Right ventricle myocardium inferior (tissue), 1 donor: ENCODE measurements around the gene CDH15. TPM values are rescaled to one million over a fixed set of nuclear protein-coding genes. Genes with fewer than 3 reads are reported as not detected.
A peak's percentile ranks its signal among the peaks of the same experiment; 100 is the strongest.

ENCODE experiments used
- ATAC-seq: fragments of 200-7000 bp; cut with Tn5 transposase; one replicate; pipeline ENCODE4 v1.9.1; 2020; ENCODE audit warnings: mild to moderate bottlenecking, moderate library complexity
- DNase-seq: peaks from one replicate; pipeline ENCODE4 v3.0.0; 2021; ENCODE audit errors: missing footprints
- intact Hi-C: fragments of 100-400 bp; cut with DNase I; formaldehyde crosslinking; loops from one replicate; pipeline ENCODE4 v1.11.0; 2022
- total RNA-seq: library from RNA; stranded (reverse); fragmentation: NEBNext Ultra II Directional; extraction: Animal tissue kit (Norgen Biotek cat#: 25700); gene quantifications from one replicate; pipeline ENCODE4 v1.2.1, GENCODE V29; 2021
- donor health status: DM: no; HTN: yes; CAD: no; lungs with severe emphysema.

Gene CDH15
- total RNA-seq, 1 donor from 2014 or later, result not detected

- no peak for DNase-seq
- peak; percentile 84 for ATAC-seq
- intact Hi-C loops, result no loop called here
These were observed 30.2 kb downstream of the CDH15 start for GRCh38 chr16:89201439-89202377.

GRCh38 chr16:89202422-89203215 is 31.1 kb downstream of the CDH15 start:
- DNase-seq, result no peak
- intact Hi-C loops, result no loop called here
- no peak for ATAC-seq

GRCh38 chr16:89207993-89208392 is 36.4 kb downstream of the CDH15 start:
- ATAC-seq (no peak), DNase-seq (no peak)
- intact Hi-C loops, result no loop called here

DNA sequence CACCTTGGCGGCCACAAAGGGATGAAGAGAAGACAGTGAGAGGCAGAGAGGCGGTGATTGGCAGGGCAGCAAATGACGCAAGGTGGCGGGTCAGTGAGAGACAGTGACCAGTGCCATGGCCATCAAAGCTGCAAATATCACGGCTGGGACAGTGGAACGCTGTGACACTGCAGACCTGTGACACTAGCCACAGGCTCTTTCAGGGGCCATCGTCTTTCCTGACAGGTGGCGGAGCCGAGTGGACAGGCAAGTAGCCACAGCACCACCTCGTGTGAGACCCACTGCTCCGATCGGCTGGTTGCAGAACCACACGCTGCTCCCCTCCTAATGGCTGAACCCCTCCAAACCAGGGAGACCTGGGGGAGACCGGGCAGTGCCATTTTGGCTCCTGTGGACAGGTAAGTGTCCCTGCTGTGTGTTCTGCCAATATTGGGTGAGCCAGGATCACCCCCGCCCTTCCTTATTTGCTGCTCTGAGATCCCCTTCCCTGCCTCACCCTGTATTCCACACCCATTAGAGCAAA is 38.0 kb downstream of the CDH15 start:
- DNase-seq, result peak; percentile 41
- no peak for ATAC-seq
- intact Hi-C loops, result no loop called here

DNA sequence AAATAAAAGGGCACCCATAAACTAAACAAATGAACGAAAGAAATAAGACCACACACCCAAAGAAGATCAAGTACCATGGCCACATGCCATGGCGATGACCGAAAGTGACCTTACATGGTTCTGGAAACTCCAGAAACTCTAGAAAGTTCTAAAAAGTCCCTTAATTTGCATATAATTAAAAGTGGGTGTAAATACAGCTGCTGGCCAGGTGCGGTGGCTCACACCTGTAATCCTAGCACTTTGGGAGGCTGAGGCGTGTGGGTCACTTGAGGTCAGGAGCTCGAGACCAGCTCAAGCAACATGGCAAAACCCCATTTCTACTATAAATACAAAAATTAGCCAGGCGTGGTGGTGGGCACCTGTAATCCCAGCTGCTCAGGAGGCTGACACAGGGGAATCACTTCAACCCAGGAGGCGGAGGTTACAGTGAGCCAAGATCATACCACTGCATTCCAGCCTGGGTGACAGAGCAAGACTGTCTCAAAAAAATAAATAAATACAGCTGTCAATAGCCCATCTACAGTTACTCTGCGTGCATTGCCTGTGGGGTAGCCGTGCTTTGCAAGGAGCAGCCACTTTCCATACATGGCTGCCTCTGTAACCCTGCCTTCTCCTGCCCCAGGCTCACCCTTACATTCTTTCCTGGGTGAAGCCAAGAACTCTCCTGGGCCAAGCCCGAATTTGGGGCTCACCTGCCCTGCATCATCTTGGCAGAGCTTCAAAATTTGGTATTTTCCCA is 38.8 kb downstream of the CDH15 start:
- DNase-seq (no peak), ATAC-seq (no peak)
- intact Hi-C loops, result no loop called here

DNA sequence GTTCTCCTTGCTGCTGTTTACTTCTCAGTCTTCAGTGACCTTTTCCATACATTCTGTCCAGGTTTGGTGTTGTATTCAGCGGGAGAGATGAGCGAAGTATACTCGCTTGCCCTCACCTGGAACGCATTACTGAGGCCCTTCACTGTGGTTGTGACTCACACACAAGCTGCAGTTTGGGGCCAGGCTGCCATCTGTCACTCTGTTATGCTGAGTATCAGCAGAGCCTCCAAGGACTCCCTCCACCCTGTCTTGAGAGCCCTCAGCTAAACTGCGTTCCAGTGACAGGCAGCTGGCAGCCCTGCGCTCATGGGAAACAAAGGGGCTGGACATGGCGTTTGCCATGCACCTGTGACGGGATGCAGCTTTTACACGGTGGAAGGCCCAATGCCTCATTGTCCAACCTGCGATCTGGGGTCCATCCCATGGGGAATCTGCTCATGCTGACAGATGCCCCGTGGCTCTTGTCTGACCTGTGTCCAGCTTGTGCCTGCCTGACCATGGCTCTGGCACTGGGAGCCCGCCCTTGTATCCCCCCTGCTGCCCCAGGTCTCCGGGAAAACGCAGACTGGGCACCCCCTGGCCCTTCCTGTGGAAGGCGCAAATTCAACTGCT is 39.5 kb downstream of the CDH15 start:
- DNase-seq, result peak; percentile 47
- intact Hi-C loops, result no loop called here
- ATAC-seq, result no peak

- intact Hi-C loops, result loop anchor here (2.0 to 5.0 kb wide), 4 partner anchors 274 to 474 kb away; partner anchors contain the start of genes APRT, GALNS and TRAPPC2L
- ATAC-seq (peak; percentile 88), DNase-seq (peak; percentile 87)
These were observed 45.0 kb downstream of the CDH15 start for GRCh38 chr16:89216315-89217137.

- no peak for DNase-seq
- intact Hi-C loops, result loop anchor here (2.0 to 5.0 kb wide), 4 partner anchors 274 to 474 kb away; partner anchors contain the start of genes APRT, GALNS and TRAPPC2L
- no peak for ATAC-seq
These were observed 45.5 kb downstream of the CDH15 start for GRCh38 chr16:89217138-89217387.

- peak; percentile 94 for DNase-seq
- ATAC-seq, result peak; percentile 96
- intact Hi-C loops, result loop anchor here (2.0 to 5.0 kb wide), 4 partner anchors 275 to 475 kb away; partner anchors contain the start of genes APRT, GALNS and TRAPPC2L
These were observed 46.0 kb downstream of the CDH15 start, which contains the start of gene ZNF778 for GRCh38 chr16:89217388-89218191. ZNF778 (plus strand) TSS chr16:89217703; CDS start chr16:89221128, 3,425 bp downstream.

DNA sequence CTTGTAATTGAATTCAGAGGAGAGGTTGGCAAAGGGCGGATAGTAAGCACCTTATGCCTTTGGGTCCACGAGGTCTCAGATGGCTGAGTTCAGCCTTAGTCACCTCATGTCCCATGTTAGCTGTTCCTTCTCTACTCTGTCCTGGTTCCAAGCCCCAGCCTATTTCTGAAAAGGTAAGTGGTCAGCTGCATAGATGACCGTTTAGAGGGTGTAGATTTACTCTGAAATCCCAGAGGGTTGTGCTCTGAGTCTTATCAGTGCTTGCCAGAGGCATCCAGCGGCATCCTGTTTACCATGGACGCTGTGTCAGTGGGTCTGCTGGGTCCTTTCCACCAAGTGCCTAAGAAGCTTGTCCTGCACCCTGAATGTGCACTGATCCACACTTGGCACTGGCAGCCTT is 47.8 kb downstream of the CDH15 start:
- DNase-seq (no peak), ATAC-seq (no peak)
- intact Hi-C loops, result loop anchor here (5.0 kb wide), 2 partner anchors 362 to 407 kb away; partner anchors contain the start of genes APRT, GALNS and TRAPPC2L

- ATAC-seq, result no peak
- intact Hi-C loops, result no loop called here
- no peak for DNase-seq
These were observed 50.1 kb downstream of the CDH15 start for GRCh38 chr16:89221604-89222003.

DNA sequence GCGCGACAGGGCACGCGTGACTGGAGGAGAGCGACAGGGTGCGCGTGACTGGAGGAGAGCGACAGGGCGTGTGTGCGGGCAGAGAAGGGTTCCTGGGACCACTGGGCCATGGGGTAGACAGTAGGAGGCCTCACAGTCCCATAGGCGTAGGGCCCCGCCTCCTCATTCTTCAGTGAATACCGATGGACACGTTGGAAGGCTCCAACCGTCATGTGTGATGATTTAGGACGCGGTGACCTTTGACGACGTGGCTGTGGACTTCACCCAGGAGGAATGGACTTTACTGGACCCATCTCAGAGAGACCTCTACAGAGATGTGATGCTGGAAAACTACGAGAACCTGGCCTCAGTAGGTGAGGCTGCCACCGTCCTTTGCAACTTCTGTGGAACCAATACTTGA is 51.4 kb downstream of the CDH15 start:
- ATAC-seq (no peak), DNase-seq (no peak)

DNA sequence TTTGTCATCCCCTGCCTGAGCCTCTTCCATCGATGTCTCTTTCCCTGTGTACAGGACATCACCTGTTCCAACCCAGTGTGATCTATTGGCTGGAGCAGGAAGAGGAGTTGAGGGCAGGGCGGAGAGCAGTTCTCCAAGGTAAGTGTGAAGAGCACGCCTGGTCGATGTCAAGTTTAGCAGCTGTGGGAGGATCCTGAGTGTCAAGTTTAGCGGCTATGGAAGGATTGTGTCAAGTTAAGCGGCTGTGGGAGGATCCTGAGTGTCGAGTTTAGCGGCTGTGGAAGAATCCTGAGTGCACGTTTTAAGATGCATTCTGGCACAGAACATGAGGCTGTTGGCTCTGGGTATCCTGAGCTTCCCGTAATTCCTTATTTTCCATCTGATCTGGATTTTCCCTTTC is 53.1 kb downstream of the CDH15 start:
- ATAC-seq, result no peak
- DNase-seq, result no peak
- intact Hi-C loops, result no loop called here

More for the DNA sequence above, 51.4 kb downstream of the CDH15 start:
- intact Hi-C loops, result no loop called here

DNA sequence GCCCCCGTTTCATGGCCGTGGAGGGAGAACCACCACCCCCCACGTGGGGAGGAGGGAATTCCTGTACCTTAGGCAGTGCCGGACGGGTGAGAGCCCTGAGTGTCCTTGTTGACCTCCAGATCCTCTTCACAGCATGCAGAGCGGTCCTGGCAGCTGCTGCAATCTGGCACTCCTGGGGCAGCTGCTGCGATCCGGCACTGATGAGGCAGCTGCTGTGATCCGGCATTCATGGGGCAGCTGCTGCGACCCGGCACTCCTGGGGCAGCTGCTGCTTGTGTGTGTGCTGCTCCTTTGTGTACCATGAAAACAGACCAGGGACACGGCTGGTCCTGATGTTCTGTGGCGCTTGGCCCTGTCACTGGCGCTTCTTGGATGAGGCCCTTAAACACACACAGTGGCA is 58.7 kb downstream of the CDH15 start:
- intact Hi-C loops, result no loop called here
- peak; percentile 60 for ATAC-seq

GRCh38 chr16:89232107-89232506 is 60.6 kb downstream of the CDH15 start:
- intact Hi-C loops, result no loop called here
- no peak for ATAC-seq
- no peak for DNase-seq

More for the DNA sequence above, 58.7 kb downstream of the CDH15 start:
- no peak for DNase-seq

- DNase-seq (no peak), ATAC-seq (no peak)
- intact Hi-C loops, result no loop called here
These were observed 62.3 kb downstream of the CDH15 start for GRCh38 chr16:89233678-89234490.
